SK-N-SH (cell line): ENCODE measurements around the gene TMX4. TPM values are rescaled to one million over a fixed set of nuclear protein-coding genes. Genes with fewer than 3 reads are reported as not detected.

ENCODE experiments used
- CTCF ChIA-PET: fragments of 300-600, 350-600 bp; formaldehyde crosslinking; extraction: SDS; loops from one replicate; lab custom pipeline; 2021; lab: Yijun Ruan, JAX
- POLR2A ChIA-PET: fragments of 350-600 bp; sonication (Branson Sonifier 250); formaldehyde crosslinking; extraction: SDS; loops from one replicate; lab custom pipeline; 2020; ENCODE audit warnings: antibody characterized with exemption, inconsistent platforms; lab: Yijun Ruan, JAX
- DNase-seq: peaks from one replicate; pipeline ENCODE4 v3.0.0; 2012
- H2AFZ ChIP-seq: fragments of 200-600 bp; sonication (generic); 2 replicates; pipeline ENCODE4 v1.8.1; 2016; ENCODE audit warnings: antibody characterized with exemption, mild to moderate bottlenecking, low read depth
- H3F3A ChIP-seq: fragments of 200-600 bp; sonication (generic); replicated peaks from 2 replicates; pipeline ENCODE3; 2016; ENCODE audit warnings: antibody characterized with exemption, mild to moderate bottlenecking; ENCODE audit not compliant: insufficient read depth
- H3K27ac ChIP-seq, 2 experiments: fragments of 200-500 bp in 1 of 2; fragments of 200-600 bp in 1 of 2; sonication (Bioruptor generic) in 1 of 2; sonication (generic), shearing (Covaris generic) in 1 of 2; 2 replicates each; pipeline versions ENCODE4 v1.5.1 to v1.6.1; 2014 to 2016; ENCODE audit warnings: low read depth in 2 of 2, inconsistent platforms in 1 of 2, low read length in 1 of 2, mild to moderate bottlenecking in 1 of 2, mixed read lengths in 1 of 2
- H3K27me3 ChIP-seq: fragments of 200-600 bp; sonication (generic), shearing (Covaris generic); 2 replicates; pipeline ENCODE4 v1.6.1; 2016; ENCODE audit warnings: mixed run types; ENCODE audit not compliant: insufficient read depth
- H3K36me3 ChIP-seq, 2 experiments: fragments of 200-500 bp in 1 of 2; fragments of 200-600 bp in 1 of 2; sonication (Bioruptor generic) in 1 of 2; sonication (generic) in 1 of 2; replicated peaks in 1 of 2; 2 replicates each; pipeline versions ENCODE3 to v1.5.1; 2014 to 2016; ENCODE audit warnings: low read length in 1 of 2, mild to moderate bottlenecking in 1 of 2; ENCODE audit not compliant: insufficient read depth in 2 of 2, control insufficient read depth in 1 of 2
- H3K4me1 ChIP-seq, 2 experiments: fragments of 200-500 bp in 1 of 2; fragments of 200-600 bp in 1 of 2; sonication (Bioruptor generic) in 1 of 2; sonication (generic), shearing (Covaris generic) in 1 of 2; 2 replicates each; pipeline versions ENCODE4 v1.5.1 to v1.6.1; 2014 to 2016; ENCODE audit warnings: low read depth in 1 of 2, low read length in 1 of 2, mixed run types in 1 of 2; ENCODE audit not compliant: insufficient read depth in 2 of 2, control insufficient read depth in 1 of 2
- H3K4me2 ChIP-seq: fragments of 200-600 bp; sonication (generic), shearing (Covaris generic); 2 replicates; pipeline ENCODE4 v1.6.1; 2017; ENCODE audit warnings: mixed run types
- H3K4me3 ChIP-seq, 2 experiments: fragments of 200-500 bp in 1 of 2; fragments of 200-600 bp in 1 of 2; sonication (Bioruptor generic) in 1 of 2; sonication (generic), shearing (Covaris generic) in 1 of 2; 2 replicates each; pipeline versions ENCODE4 v1.5.1 to v1.8.1; 2014 to 2016; ENCODE audit warnings: low read depth in 2 of 2, inconsistent platforms in 1 of 2, low read length in 1 of 2, mild to moderate bottlenecking in 1 of 2, mixed read lengths in 1 of 2, moderate library complexity in 1 of 2
- H3K79me2 ChIP-seq: fragments of 200-600 bp; sonication (generic); 2 replicates; pipeline ENCODE4 v1.8.1; 2017; ENCODE audit warnings: mild to moderate bottlenecking; ENCODE audit not compliant: insufficient read depth
- H3K9ac ChIP-seq: fragments of 200-600 bp; sonication (generic); 2 replicates; pipeline ENCODE4 v1.6.1; 2017; ENCODE audit warnings: mixed run types
- H3K9me2 ChIP-seq: fragments of 200-600 bp; sonication (generic); 2 replicates; pipeline ENCODE4 v1.6.1; 2017; ENCODE audit warnings: mixed run types
- H3K9me3 ChIP-seq: fragments of 200-600 bp; sonication (generic); 2 replicates; pipeline ENCODE4 v1.6.1; 2017; ENCODE audit warnings: mixed run types, mild to moderate bottlenecking, moderate library complexity
- H4K20me1 ChIP-seq: fragments of 200-600 bp; sonication (generic); 2 replicates; pipeline ENCODE4 v1.6.1; 2017; ENCODE audit warnings: mild to moderate bottlenecking, mixed run types; ENCODE audit not compliant: insufficient read depth
- CHD2 ChIP-seq: fragments of 150-350 bp; IDR thresholded peaks from 2 replicates; pipeline ENCODE4 v1.6.1; 2018; ENCODE audit warnings: low read length; ENCODE audit not compliant: partially characterized antibody
- EP300 ChIP-seq, 2 experiments: IDR thresholded peaks; 2 replicates each; pipeline versions ENCODE4 v1.4.0 to v1.6.1; 2012; ENCODE audit warnings: borderline replicate concordance in 1 of 2, low read depth in 1 of 2, low read length in 1 of 2
- FOXJ3 ChIP-seq: sonication (generic); formaldehyde crosslinking; IDR thresholded peaks from 2 replicates; pipeline ENCODE4 v1.5.1; 2020; ENCODE audit warnings: mild to moderate bottlenecking, missing genetic modification reagents
- GATA2 ChIP-seq: sonication (generic); formaldehyde crosslinking; IDR thresholded peaks from 2 replicates; pipeline ENCODE4 v1.5.0; 2020; ENCODE audit warnings: mild to moderate bottlenecking, missing genetic modification reagents
- MEF2A ChIP-seq: IDR thresholded peaks from 2 replicates; pipeline ENCODE4 v1.4.0; 2012; ENCODE audit warnings: low read depth, borderline replicate concordance
- NFIC ChIP-seq: IDR thresholded peaks from 2 replicates; pipeline ENCODE4 v1.4.0; 2012; ENCODE audit warnings: borderline replicate concordance
- RAD21 ChIP-seq: IDR thresholded peaks from 2 replicates; pipeline ENCODE4 v1.6.1; 2012; ENCODE audit warnings: mild to moderate bottlenecking, low read length
- RFX5 ChIP-seq: IDR thresholded peaks from 2 replicates; pipeline ENCODE4 v1.6.1; 2012; ENCODE audit warnings: mild to moderate bottlenecking, improper control_type of control experiment, low read length
- RXRA ChIP-seq: IDR thresholded peaks from 2 replicates; pipeline ENCODE4 v1.4.0; 2012; ENCODE audit warnings: low read depth, mild to moderate bottlenecking, borderline replicate concordance
- SMC3 ChIP-seq: IDR thresholded peaks from 2 replicates; pipeline ENCODE4 v1.6.1; 2012; ENCODE audit warnings: low read depth, low read length, improper control_type of control experiment
- TCF12 ChIP-seq: IDR thresholded peaks from 2 replicates; pipeline ENCODE4 v1.4.0; 2012
- WGBS: methylation state at CpG from one replicate; pipeline ENCODE4 v1.1.6; 2017; ENCODE audit warnings: low lambda C conversion rate; 5-methylcytosine and 5-hydroxymethylcytosine counted together
- polyA plus RNA-seq, 3 experiments: library from polyadenylated mRNA; depleted of rRNA; stranded (reverse); fragments of >200 nt; gene quantifications; 2 replicates each; pipeline ENCODE4 v1.2.3, GENCODE V29; 2012
- TF ChIP-seq, protein P1 (sequence below): fragments of 200-600 bp; sonication (generic); IDR thresholded peaks from 2 replicates; pipeline ENCODE4 v1.6.1; 2017; ENCODE audit warnings: antibody characterized with exemption, mild to moderate bottlenecking, moderate library complexity
- TF ChIP-seq, protein P2 (sequence below): fragments of 150-350 bp; IDR thresholded peaks from 2 replicates; pipeline ENCODE4 v1.6.1; 2017; ENCODE audit warnings: antibody characterized with exemption, low read length, low read depth, borderline replicate concordance
- TF ChIP-seq, protein P3 (sequence below): IDR thresholded peaks from 2 replicates; pipeline ENCODE4 v1.4.0; 2012; ENCODE audit warnings: low read depth, borderline replicate concordance

The TMX4 gene
- polyA plus RNA-seq, 1 of the 3 experiments (the other 2 are of a cell fraction) = 10.9 TPM

DNA sequence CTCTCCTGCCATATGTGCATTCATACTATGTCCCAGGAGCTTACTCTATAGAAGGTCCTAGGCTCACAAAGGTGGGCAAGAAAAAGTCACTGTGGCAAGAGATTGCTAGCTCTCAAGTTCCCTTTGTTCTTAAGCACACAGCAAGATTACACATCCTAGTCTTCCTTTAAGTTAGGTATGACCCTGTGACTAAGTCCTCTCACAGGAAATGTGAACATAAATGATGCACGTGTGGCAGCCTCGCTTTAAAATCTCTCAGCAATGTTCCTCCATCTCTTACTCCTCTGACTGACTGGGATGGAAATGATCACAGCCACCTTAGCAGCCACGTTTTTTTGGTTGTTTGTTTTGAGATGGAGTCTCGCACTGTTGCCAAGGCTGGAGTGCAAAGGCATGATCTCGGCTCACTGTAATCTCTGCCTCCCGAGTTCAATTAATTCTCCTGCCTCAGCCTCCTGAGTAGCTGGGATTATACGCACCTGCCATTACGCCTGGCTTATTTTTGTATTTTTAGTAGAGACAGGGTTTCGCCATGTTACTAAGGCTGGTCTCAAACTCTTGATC lies 43.6 kb downstream of the TMX4 start (continued):
- TF ChIP-seq TCF12 (no peak), FOXJ3 (CRISPR knock-in tag) (no peak), RXRA (no peak), SMC3 (no peak), MEF2A (no peak), RFX5 (no peak), EP300 (IDR thresholded peaks at IDR 0.05; ENCODE audit: borderline replicate concordance in 1 of 2, low read depth in 1 of 2, low read length in 1 of 2) (no peak), CHD2 (no peak), GATA2 (CRISPR knock-in tag) (no peak), RAD21 (no peak)

DNA sequence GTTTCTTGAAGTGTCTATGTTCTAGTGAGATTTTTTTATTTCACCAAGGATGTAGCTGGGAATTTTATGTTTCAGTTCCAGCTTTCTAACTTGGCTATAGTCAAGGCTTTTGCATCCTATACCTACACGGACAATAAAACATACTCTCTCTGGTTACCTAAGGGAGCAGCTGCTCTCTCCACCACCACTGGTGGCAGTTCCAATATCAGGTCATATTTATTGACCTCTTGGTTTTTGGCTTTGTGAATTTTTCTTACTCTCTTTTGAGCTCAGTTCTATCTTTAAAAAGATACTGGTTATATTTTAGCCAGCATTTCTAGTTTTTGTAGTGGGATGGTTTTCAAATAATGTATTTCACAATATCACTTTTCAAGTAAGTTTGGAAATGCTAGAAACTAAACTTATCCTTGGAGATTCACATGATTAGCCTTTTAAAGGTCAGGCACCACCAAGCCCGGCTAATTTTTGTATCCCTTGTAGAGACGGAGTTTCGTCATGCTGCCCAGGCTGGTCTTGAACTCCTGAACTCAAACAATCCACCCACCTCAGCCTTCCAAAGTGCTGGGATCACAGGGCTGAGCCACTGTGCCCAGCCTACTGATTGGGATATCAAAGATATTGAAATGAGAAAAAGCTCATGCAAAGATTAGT lies 44.7 kb downstream of the TMX4 start:
- Histone ChIP-seq H3K36me3 (peaks cover 6 to 14% of the 10 kb centered on the region in 2 experiments), H3K27me3 (no peaks in the 10 kb centered on the region), H3K9me2 (no peaks in the 10 kb centered on the region), H3K9ac (no peak overlapping the region), H4K20me1 (no peaks in the 10 kb centered on the region), H2AFZ (no peak overlapping the region), H3K27ac (no peak overlapping the region), H3K79me2 (no peaks in the 10 kb centered on the region), H3K9me3 (no peaks in the 10 kb centered on the region), H3K4me1 (no peaks in the 10 kb centered on the region), H3K4me2 (no peak overlapping the region), H3F3A (no peaks in the 10 kb centered on the region), H3K4me3 (no peak overlapping the region)
- TF ChIP-seq NFIC = no peak
- TF ChIP-seq, protein P1, sequence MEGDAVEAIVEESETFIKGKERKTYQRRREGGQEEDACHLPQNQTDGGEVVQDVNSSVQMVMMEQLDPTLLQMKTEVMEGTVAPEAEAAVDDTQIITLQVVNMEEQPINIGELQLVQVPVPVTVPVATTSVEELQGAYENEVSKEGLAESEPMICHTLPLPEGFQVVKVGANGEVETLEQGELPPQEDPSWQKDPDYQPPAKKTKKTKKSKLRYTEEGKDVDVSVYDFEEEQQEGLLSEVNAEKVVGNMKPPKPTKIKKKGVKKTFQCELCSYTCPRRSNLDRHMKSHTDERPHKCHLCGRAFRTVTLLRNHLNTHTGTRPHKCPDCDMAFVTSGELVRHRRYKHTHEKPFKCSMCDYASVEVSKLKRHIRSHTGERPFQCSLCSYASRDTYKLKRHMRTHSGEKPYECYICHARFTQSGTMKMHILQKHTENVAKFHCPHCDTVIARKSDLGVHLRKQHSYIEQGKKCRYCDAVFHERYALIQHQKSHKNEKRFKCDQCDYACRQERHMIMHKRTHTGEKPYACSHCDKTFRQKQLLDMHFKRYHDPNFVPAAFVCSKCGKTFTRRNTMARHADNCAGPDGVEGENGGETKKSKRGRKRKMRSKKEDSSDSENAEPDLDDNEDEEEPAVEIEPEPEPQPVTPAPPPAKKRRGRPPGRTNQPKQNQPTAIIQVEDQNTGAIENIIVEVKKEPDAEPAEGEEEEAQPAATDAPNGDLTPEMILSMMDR = no peak
- WGBS = 88% methylated on average over 4 of the region's 4 CpGs
- CTCF ChIA-PET = interaction anchor here (0.7 to 1.4 kb wide), 4 partner anchors 14 to 748 kb away, joined by 3 to 6 read pairs (median 4); no protein-coding TSS in a partner anchor
- DNase-seq = no peak
- POLR2A ChIA-PET = no interaction called here

DNA sequence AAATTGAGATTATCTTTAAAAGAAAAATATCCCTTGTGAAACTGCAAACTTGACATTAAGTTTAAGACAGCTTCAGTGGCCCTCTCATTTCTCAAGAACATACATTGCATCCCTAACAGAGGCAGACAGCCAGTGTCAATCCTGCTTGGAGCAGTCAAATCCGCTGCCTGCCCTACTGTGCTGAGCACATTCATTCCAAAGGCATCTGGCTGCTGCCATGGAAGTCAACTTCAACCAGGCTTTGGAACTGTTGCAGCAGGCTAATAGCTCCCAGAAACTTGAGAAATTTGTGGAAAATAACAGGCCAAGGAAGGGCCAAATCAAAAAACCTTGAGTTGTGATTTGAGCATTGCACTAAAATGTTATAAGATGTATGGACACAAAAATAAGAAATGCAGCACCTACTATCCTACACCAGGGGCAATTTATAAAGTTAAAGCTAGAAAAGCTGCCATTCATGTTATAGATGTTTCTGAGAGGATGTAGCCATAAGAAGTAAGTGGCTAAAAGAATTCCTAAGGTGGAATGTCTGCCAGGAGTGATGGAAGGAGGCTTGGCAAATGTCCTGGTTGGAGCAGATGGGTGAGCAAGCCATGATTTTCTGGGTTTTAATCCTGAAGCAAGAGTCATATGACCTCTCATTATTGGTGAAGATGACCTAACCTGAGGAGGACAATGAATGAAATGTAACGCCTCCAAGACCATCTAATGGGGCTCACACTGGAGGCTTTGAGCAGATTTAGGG lies 47.9 kb downstream of the TMX4 start:
- TF ChIP-seq, protein P2, sequence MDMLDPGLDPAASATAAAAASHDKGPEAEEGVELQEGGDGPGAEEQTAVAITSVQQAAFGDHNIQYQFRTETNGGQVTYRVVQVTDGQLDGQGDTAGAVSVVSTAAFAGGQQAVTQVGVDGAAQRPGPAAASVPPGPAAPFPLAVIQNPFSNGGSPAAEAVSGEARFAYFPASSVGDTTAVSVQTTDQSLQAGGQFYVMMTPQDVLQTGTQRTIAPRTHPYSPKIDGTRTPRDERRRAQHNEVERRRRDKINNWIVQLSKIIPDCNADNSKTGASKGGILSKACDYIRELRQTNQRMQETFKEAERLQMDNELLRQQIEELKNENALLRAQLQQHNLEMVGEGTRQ = no peak
- no peak for TF ChIP-seq CHD2
- no peak for TF ChIP-seq NFIC
- no peak for TF ChIP-seq FOXJ3 (CRISPR knock-in tag)
- TF ChIP-seq, protein P3, sequence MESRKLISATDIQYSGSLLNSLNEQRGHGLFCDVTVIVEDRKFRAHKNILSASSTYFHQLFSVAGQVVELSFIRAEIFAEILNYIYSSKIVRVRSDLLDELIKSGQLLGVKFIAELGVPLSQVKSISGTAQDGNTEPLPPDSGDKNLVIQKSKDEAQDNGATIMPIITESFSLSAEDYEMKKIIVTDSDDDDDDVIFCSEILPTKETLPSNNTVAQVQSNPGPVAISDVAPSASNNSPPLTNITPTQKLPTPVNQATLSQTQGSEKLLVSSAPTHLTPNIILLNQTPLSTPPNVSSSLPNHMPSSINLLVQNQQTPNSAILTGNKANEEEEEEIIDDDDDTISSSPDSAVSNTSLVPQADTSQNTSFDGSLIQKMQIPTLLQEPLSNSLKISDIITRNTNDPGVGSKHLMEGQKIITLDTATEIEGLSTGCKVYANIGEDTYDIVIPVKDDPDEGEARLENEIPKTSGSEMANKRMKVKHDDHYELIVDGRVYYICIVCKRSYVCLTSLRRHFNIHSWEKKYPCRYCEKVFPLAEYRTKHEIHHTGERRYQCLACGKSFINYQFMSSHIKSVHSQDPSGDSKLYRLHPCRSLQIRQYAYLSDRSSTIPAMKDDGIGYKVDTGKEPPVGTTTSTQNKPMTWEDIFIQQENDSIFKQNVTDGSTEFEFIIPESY = no peak
- H3K9me2 ChIP-seq = no peaks in the 10 kb centered on the region
- no peaks in the 10 kb centered on the region for H3K27me3 ChIP-seq
- no peak overlapping the region for H3K4me3 ChIP-seq
- CTCF ChIA-PET = interaction anchor here (0.8 to 1.4 kb wide), 3 partner anchors 9 to 749 kb away, joined by 3 to 4 read pairs (median 3); no protein-coding TSS in a partner anchor
- H3K4me1 ChIP-seq = peaks cover 0 to 3% of the 10 kb centered on the region in 2 experiments; a peak in 2 of 4 replicates
- H4K20me1 ChIP-seq = no peaks in the 10 kb centered on the region
- no peak overlapping the region for H3K27ac ChIP-seq
- WGBS = 76% methylated on average over 2 of the region's 2 CpGs
- peaks cover 0 to under 1% of the 10 kb centered on the region in 2 experiments for H3K36me3 ChIP-seq
- no peaks in the 10 kb centered on the region for H3K79me2 ChIP-seq
- DNase-seq = no peak
- H3K9ac ChIP-seq = no peak overlapping the region
- no peaks in the 10 kb centered on the region for H3K9me3 ChIP-seq
- no peak overlapping the region for H3K4me2 ChIP-seq
- H2AFZ ChIP-seq = no peak overlapping the region
- no peaks in the 10 kb centered on the region for H3F3A ChIP-seq
- POLR2A ChIA-PET = no interaction called here
